Measurements from ENCODE around the gene PRDM8. TPM values are rescaled to one million over a fixed set of nuclear protein-coding genes. Genes with fewer than 3 reads are reported as not detected.

PRDM8 gene
- total RNA-seq, 1 donor from 2014 or later = 1.2 TPM

DNA sequence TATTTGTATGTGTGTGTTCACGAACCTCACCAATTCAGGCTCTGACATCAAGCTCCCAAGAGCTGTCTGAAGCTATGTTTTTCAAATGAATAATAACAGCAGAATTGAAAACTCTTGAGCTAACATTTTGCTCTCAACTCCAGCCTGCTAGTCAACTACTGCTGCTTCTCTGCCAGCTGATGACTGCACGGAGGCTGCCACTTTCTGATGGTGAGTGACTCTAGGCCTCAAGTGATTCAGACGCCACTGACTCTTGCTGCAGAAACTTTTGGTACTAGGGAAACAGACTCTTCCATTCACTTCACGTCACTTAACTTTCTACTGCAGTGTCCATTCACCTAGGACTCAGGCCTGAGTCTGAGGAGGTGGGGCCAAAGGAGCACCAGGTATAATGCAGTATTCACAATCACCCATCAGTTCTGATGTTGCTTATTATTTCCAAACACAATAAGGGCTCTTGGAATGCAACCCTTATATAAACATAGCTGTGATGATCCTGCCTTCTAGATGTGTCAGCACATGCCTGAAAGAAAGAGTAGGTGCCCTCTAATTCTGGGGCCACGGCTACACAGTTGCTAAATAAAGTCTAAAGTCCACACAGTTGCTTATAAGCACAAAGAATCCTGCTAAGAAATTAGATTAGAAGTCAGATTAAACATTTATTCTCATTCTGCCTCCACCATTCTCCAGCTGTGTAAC is 16.0 kb downstream of the PRDM8 start:
- intact Hi-C loops (cut with DNase I) = loop anchor here (10.0 kb wide), 1 partner anchor 618 kb away; no protein-coding TSS in a partner anchor
- DNase-seq (ENCODE audit: missing footprints) (no peak), ATAC-seq (no peak)

DNA sequence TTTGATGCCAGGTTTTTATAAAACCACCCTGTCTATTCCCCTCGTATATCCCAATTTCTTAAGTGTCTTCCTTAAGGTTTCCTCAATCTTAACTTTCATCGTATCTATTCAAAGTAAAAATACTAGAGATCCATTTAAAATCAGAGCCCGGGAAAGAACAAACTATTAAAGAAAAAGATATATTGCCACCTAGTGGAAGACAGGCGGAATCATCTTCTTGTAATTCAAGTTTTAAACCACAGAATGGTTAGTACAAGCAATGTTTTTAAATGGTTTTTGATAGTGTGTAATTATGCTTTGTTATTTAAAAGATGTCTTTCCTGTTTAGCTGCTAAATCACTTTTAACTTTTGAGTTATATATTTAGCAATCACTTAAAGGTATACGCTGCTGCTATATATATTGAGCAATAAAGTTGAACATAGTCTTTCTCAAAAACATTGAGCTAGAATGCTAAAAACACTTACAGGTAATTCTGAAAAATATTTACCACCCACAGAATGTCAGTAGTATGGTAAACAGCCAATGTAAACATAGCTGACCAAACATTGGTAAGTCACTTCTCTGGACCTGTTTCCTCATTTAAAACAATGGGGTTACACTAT is 18.2 kb downstream of the PRDM8 start:
- intact Hi-C loops (cut with DNase I) = loop anchor here (5.0 to 10.0 kb wide), 2 partner anchors 33 to 621 kb away; no protein-coding TSS in a partner anchor
- DNase-seq (ENCODE audit: missing footprints) (no peak), ATAC-seq (no peak)

- ATAC-seq (no peak), DNase-seq (ENCODE audit: missing footprints) (no peak)
- intact Hi-C loops (cut with DNase I) = loop anchor here (5.0 to 10.0 kb wide), 2 partner anchors 34 to 621 kb away; no protein-coding TSS in a partner anchor
Measured at GRCh38 chr4:80216100-80216761, 18.9 kb downstream of the PRDM8 start.

DNA sequence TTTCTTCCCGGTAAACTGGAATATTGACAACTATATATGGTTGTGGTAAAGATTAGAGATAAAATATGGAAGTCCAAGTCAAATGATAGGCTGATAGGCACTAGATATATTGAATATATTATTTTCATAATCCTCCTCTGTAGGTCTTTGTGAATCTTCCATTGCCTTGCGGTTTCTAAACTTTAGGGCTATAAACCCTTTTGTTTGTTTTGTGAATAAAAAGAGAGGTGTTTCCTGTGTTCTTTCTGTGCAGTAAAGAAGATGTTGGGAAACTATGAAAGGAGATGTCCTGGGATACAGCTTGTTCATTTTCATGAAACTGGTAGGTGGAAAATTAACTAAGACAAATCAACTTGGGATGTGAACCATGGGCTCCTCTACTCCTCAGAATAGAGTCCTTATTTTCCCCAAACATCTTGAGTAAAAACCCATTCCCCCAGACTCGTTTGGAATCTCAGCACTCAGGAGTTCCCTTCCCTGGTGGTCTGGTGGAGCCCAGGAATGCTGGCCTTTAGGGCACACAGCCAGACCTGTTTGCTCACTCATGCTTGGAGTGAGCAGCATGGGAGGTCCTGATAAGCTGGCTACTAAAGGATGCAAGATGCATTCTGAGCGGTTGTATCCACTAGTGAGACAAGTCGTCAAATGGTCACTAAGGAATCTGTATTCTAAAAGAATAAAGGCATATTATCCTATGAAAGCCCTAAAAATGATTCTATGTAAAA is 22.2 kb downstream of the PRDM8 start:
- intact Hi-C loops (cut with DNase I) = loop anchor here (5.0 to 10.0 kb wide), 2 partner anchors 37 to 625 kb away; no protein-coding TSS in a partner anchor
- DNase-seq (ENCODE audit: missing footprints) = no peak
- ATAC-seq = no peak

- ATAC-seq = no peak
- no peak for DNase-seq (ENCODE audit: missing footprints)
- intact Hi-C loops (cut with DNase I) = no loop called here
Measured at GRCh38 chr4:80220711-80221110, 23.4 kb downstream of the PRDM8 start.

DNA sequence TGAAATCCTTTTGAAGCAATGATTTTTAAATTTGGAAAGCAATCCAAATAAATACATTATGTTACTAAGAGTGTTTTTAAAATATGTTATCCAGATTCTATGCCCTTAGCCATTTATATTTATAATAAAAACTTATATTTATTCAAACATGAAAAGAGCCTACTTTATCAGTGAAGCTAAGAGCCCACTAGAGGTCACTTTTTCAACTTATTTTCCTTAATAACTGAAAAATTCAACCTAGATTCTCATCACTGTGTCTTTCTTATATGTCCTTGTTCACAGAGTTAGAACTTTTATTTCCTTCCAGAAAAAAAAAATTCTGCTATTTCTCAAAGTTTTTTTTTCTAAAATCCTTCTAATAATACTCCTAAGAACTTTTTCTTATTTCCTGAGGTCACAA is 23.9 kb downstream of the PRDM8 start:
- DNase-seq (ENCODE audit: missing footprints) = no peak
- ATAC-seq = no peak
- intact Hi-C loops (cut with DNase I) = no loop called here

DNA sequence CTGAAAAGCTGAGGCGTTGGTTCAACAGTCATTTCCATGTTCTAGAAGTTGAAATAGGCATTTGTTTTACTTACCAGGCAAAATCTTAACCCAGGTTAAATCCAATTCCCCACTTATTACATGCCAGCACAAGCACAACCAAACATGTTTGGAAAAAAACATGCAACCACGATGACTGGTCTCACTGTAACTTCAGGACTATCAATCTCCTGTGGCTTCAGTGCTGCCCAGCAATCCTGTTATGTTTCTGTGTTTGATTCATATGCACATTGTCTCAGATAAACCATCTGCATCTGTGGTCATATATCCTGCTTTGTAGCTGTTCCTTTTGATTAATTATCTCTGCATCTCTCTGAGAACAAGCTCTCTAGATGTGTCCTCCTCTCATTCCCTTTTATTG is 28.3 kb downstream of the PRDM8 start:
- DNase-seq (ENCODE audit: missing footprints) = no peak
- ATAC-seq = no peak
- intact Hi-C loops (cut with DNase I) = no loop called here

- DNase-seq (ENCODE audit: missing footprints) (no peak), ATAC-seq (no peak)
- intact Hi-C loops (cut with DNase I) = no loop called here
Measured at GRCh38 chr4:80226094-80226493, 28.8 kb downstream of the PRDM8 start.

- no peak for ATAC-seq
- intact Hi-C loops (cut with DNase I) = no loop called here
- no peak for DNase-seq (ENCODE audit: missing footprints)
Measured at GRCh38 chr4:80228460-80228859, 31.2 kb downstream of the PRDM8 start.

DNA sequence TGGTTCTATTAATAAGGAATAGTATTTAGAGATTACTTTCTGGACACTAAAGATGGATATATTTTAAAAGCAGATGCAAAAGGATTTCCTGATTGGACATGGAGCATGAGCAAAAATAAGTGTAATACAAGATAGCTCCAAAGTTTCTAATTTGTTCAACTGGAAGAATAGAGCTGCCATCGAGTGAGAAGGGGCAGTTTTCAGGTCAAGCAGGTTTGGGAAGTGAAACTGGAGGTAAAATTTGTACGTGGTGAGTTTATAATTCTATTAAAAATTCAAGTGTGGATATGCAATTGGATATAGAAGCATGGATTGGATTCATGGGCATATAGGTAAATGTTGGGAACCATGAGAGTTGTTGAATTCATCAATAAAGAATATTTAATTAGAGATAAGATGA is 31.8 kb downstream of the PRDM8 start:
- intact Hi-C loops (cut with DNase I) = no loop called here
- DNase-seq (ENCODE audit: missing footprints) (no peak), ATAC-seq (no peak)

GRCh38 chr4:80229590-80229989 is 32.3 kb downstream of the PRDM8 start:
- no peak for ATAC-seq
- DNase-seq (ENCODE audit: missing footprints) = no peak
- intact Hi-C loops (cut with DNase I) = no loop called here

- intact Hi-C loops (cut with DNase I) = no loop called here
- ATAC-seq = no peak
- no peak for DNase-seq (ENCODE audit: missing footprints)
Measured at GRCh38 chr4:80231180-80231579, 33.9 kb downstream of the PRDM8 start.

DNA sequence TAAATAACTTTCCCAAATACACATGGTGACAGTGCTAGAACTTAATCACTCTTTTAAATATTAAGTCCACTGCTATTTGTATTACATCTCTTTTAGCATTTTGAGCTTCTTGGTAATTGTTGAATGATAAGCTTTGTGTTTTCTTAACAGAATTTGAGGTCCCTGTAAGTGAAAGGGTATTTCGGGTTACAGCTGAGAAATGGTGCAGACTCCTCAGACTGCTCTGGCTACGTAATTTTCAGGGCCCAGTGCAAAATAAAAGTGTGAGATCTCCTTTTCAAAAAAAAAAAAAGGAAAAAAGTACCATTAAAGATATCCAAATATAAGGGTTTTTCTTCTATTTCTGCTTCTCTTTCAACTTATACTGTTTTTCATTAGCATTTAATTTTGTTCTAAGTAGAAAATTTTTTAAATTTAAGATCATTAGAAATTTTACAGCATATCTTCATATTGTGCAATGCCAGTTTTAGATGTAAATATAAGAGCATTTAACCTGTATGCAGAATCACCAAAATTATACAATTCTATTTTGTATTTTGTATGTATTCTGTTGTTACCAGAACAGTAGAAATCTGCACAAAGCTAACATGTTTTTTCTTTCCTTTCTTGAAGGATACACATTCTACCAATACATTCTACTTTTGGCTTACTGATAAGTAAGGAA is 35.5 kb downstream of the PRDM8 start:
- intact Hi-C loops (cut with DNase I) = no loop called here
- no peak for ATAC-seq
- DNase-seq (ENCODE audit: missing footprints) = no peak

DNA sequence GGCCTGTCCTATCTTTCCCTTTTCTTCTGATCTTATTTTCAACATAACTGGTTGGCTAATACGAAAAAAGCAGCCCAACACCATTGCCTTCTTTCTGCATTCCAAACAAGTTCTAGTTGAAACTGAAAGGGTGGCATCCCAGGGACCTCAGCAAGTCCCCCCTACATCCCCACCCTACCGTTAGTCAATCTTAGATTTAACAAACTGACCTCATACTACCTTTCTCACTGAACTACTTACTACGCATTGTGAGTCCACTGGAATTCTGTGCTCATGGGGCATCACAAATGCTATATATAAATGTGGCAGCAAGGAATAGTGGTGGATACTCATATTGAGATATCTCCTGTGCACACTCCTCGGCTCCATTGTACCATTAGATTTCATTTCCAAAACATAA is 36.1 kb downstream of the PRDM8 start:
- DNase-seq (ENCODE audit: missing footprints) = no peak
- ATAC-seq = no peak
- intact Hi-C loops (cut with DNase I) = no loop called here

GRCh38 chr4:80235451-80235850 is 38.1 kb downstream of the PRDM8 start:
- no peak for ATAC-seq
- DNase-seq (ENCODE audit: missing footprints) = no peak
- intact Hi-C loops (cut with DNase I) = no loop called here

DNA sequence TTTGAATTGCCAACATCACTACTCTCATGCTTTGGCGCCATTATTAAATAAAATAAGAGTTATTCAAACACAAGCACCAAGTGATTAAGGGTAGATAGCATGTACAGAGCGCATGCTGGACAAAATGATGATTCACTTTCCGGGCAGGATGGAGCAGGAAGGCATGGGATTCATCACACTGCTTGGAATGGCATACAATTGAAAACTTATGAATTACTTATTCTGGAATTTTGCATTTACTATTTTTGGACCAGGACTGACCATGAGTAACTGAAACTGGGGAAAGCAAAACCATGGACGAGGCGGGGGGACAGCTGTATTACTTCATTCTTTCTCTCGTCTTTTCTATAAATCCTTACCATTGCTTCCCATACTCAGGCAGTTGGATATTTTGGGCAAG is 40.7 kb downstream of the PRDM8 start:
- no peak for ATAC-seq
- intact Hi-C loops (cut with DNase I) = no loop called here
- DNase-seq (ENCODE audit: missing footprints) = no peak

DNA sequence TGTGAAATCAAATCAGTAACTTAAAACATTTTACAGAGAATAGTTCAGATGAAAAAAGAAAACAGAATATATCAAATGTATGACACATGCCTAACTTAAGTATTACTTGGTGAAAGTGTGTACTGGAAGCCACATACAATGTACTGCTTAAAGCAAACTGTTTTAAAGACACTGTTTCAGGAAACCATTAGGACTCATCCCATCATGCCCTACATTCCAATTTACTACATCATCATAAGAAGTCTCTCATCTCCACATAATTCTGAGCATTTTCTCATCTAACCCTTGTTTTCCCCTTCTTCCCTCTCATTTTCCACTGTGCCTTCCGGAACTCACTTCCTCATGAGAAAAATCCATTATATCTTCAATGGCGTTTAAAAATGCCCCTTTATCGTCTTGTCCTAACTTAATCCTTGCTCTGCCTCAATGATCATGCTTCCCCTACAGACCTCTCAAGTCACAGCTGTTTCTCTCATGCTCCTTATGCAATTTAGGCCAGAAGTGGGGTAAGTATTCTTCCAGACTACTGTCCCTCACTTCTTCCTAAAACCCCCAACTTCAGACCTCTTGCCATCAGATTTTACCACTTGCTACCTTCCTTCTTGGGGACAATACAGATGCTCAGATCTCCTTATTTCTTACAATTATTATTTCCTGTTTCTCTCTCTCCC is 42.3 kb downstream of the PRDM8 start:
- intact Hi-C loops (cut with DNase I) = no loop called here
- DNase-seq (ENCODE audit: missing footprints) (no peak), ATAC-seq (no peak)

DNA sequence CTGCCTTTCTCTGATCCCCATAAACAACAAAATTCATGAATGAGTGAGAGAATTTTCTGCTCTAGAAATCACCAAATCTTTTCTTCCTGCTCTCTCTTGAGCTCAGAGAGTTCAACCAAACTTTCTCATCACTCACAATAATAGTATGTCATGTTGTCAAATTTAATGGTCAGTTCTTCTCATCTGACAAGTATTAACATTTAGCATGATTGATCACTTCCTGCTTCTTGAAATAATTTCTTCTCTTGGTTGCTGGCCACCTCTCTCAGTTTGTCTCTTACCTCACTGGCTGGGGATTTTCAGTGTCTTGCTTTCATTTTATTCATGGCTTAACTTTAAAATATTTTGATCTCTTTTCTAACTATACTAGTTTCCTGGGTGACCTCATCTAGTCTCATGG is 43.7 kb downstream of the PRDM8 start:
- no peak for DNase-seq (ENCODE audit: missing footprints)
- intact Hi-C loops (cut with DNase I) = no loop called here
- ATAC-seq = no peak
